ENCODE measurements around the gene JAKMIP1. TPM values are rescaled to one million over a fixed set of nuclear protein-coding genes. Genes with fewer than 3 reads are reported as not detected.
A peak's percentile ranks its signal among the peaks of the same experiment; 100 is the strongest.

JAKMIP1 gene
- polyA plus RNA-seq, 4 donors = 0.08 to 0.17 TPM; not detected in 2

GRCh38 chr4:6183740-6184139, 16.6 kb downstream of the JAKMIP1 start:
- DNase-seq (ENCODE audit: low read depth in 4 of 4, low spot score in 3 of 4) = no peak

GRCh38 chr4:6182376-6183280, 17.7 kb downstream of the JAKMIP1 start:
- DNase-seq (ENCODE audit: low read depth in 4 of 4, low spot score in 3 of 4) = no peak

GRCh38 chr4:6180841-6181631, 19.3 kb downstream of the JAKMIP1 start:
- no peak for DNase-seq (ENCODE audit: low read depth in 4 of 4, low spot score in 3 of 4)

GRCh38 chr4:6179362-6179761, 21.0 kb downstream of the JAKMIP1 start:
- DNase-seq (ENCODE audit: low read depth in 4 of 4, low spot score in 3 of 4) = no peak

- no peak for DNase-seq (ENCODE audit: low read depth in 4 of 4, low spot score in 3 of 4)
Observed at GRCh38 chr4:6178757-6179156, 21.6 kb downstream of the JAKMIP1 start.

GRCh38 chr4:6177587-6178197, 22.7 kb downstream of the JAKMIP1 start:
- DNase-seq (ENCODE audit: low read depth in 4 of 4, low spot score in 3 of 4) = no peak

- DNase-seq (ENCODE audit: low read depth in 4 of 4, low spot score in 3 of 4) = no peak
Observed at GRCh38 chr4:6175426-6175825, 24.9 kb downstream of the JAKMIP1 start.

GRCh38 chr4:6172927-6173200, 27.5 kb downstream of the JAKMIP1 start:
- no peak for DNase-seq (ENCODE audit: low read depth in 4 of 4, low spot score in 3 of 4)

GRCh38 chr4:6172093-6172926, 28.0 kb downstream of the JAKMIP1 start:
- no peak for DNase-seq (ENCODE audit: low read depth in 4 of 4, low spot score in 3 of 4)

- no peak for DNase-seq (ENCODE audit: low read depth in 4 of 4, low spot score in 3 of 4)
Observed at GRCh38 chr4:6169239-6169638, 31.1 kb downstream of the JAKMIP1 start.

- no peak for DNase-seq (ENCODE audit: low read depth in 4 of 4, low spot score in 3 of 4)
Observed at GRCh38 chr4:6165766-6166165, 34.6 kb downstream of the JAKMIP1 start.

- DNase-seq (ENCODE audit: low read depth in 4 of 4, low spot score in 3 of 4) = no peak
Observed at GRCh38 chr4:6162885-6163284, 37.5 kb downstream of the JAKMIP1 start.

- no peak for DNase-seq (ENCODE audit: low read depth in 4 of 4, low spot score in 3 of 4)
Observed at GRCh38 chr4:6161921-6162464, 38.4 kb downstream of the JAKMIP1 start.

GRCh38 chr4:6160536-6160935, 39.8 kb downstream of the JAKMIP1 start:
- DNase-seq (ENCODE audit: low read depth in 4 of 4, low spot score in 3 of 4) = no peak

- DNase-seq (ENCODE audit: low read depth in 4 of 4, low spot score in 3 of 4) = no peak
Observed at GRCh38 chr4:6157926-6158325, 42.4 kb downstream of the JAKMIP1 start.

- DNase-seq (ENCODE audit: low read depth in 4 of 4, low spot score in 3 of 4) = no peak
Observed at GRCh38 chr4:6155996-6156750, 44.2 kb downstream of the JAKMIP1 start.

GRCh38 chr4:6154875-6155274, 45.5 kb downstream of the JAKMIP1 start:
- no peak for DNase-seq (ENCODE audit: low read depth in 4 of 4, low spot score in 3 of 4)

GRCh38 chr4:6153874-6154273, 46.5 kb downstream of the JAKMIP1 start:
- DNase-seq (ENCODE audit: low read depth in 4 of 4, low spot score in 3 of 4) = peak in 2 of 4 donors; percentile 2 to 12

- DNase-seq (ENCODE audit: low read depth in 4 of 4, low spot score in 3 of 4) = no peak
Observed at GRCh38 chr4:6152869-6153705, 47.3 kb downstream of the JAKMIP1 start.
